HuH-7 (cell line): ENCODE results near the gene HOXD1.
A peak's percentile ranks its signal among the peaks of the same experiment; 100 is the strongest.

Source experiments
- DNase-seq: peaks from one replicate; pipeline ENCODE4 v3.0.0; 2011; ENCODE audit warnings: low spot score

Gene HOXD1

GRCh38 chr2:176165370-176166050 lies 23.0 kb upstream of the HOXD1 start:
- DNase-seq: no peak

- DNase-seq: no peak
These were observed 22.2 kb upstream of the HOXD1 start for GRCh38 chr2:176166272-176166671.

GRCh38 chr2:176167398-176167797 lies 21.1 kb upstream of the HOXD1 start:
- DNase-seq: no peak

- DNase-seq: no peak
These were observed 19.3 kb upstream of the HOXD1 start for GRCh38 chr2:176169181-176169580.

GRCh38 chr2:176169711-176170110 lies 18.8 kb upstream of the HOXD1 start:
- no peak for DNase-seq

GRCh38 chr2:176170602-176171305 lies 17.7 kb upstream of the HOXD1 start:
- no peak for DNase-seq

- no peak for DNase-seq
These were observed 17.0 kb upstream of the HOXD1 start for GRCh38 chr2:176171351-176172006.

- DNase-seq: no peak
These were observed 16.2 kb upstream of the HOXD1 start for GRCh38 chr2:176172007-176172894.

- no peak for DNase-seq
These were observed 15.4 kb upstream of the HOXD1 start for GRCh38 chr2:176172895-176173566.

- DNase-seq: peak; percentile 81
These were observed 14.7 kb upstream of the HOXD1 start for GRCh38 chr2:176173567-176174381.

GRCh38 chr2:176174382-176174823 lies 14.1 kb upstream of the HOXD1 start:
- DNase-seq: peak; percentile 69

GRCh38 chr2:176174824-176175708 lies 13.4 kb upstream of the HOXD1 start:
- DNase-seq: no peak

GRCh38 chr2:176175709-176176607 lies 12.5 kb upstream of the HOXD1 start:
- no peak for DNase-seq

- DNase-seq: no peak
These were observed 10.9 kb upstream of the HOXD1 start for GRCh38 chr2:176177580-176178037.

GRCh38 chr2:176178038-176178756 lies 10.3 kb upstream of the HOXD1 start:
- DNase-seq: no peak

GRCh38 chr2:176178757-176179295 lies 9.6 kb upstream of the HOXD1 start:
- no peak for DNase-seq

GRCh38 chr2:176181551-176181950 lies 6.9 kb upstream of the HOXD1 start:
- DNase-seq: no peak

- DNase-seq: no peak
These were observed 5.8 kb upstream of the HOXD1 start for GRCh38 chr2:176182671-176183070.
